CD4-positive, alpha-beta T cell treated with Interferon gamma for 1 hour (primary cell): ENCODE measurements around the gene LSM4.

Experiments
- DNase-seq: peaks from one replicate; pipeline ENCODE4 v3.0.0-alpha.2; 2020

LSM4 gene

DNA sequence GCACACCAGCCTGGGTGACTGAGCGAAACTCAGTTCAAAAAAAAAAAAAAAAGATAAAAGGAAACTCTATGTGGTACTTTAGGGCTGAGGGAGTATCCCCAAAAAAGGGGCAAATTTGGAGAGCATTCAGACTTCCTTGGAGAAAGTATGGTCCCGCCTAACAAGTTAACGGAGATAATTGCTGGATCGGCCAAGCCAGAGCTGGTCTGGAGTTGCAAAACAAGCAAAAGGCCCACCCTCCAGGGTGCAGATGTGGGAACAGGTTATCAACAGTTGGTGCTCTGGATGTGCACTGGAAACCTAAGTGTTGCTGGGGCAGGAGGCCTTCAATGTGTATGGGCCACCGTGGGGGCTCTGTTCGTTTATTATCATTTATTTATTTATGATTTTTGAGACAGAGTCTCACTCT lies 51.4 kb downstream of the LSM4 start:
- DNase-seq, result peak; percentile 28

DNA sequence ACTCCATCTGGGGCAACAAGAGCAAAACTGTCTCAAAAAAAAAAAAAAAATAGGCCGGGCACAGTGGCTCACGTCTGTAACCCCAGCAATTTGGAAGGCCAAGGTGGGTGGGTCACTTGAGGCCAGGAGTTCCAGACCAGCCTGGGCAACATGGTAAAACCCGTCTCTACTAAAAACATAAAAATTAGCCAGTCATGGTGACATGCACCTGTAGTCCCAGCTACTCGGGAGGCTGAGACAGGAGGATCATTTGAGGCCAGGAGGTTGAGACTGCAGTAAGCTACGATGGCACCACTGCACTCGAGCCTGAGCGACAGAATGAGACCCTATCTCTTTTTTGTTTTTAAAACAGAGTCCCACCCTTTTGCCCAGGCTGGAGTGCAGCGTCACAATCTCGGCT lies 52.5 kb downstream of the LSM4 start:
- DNase-seq, result no peak

DNA sequence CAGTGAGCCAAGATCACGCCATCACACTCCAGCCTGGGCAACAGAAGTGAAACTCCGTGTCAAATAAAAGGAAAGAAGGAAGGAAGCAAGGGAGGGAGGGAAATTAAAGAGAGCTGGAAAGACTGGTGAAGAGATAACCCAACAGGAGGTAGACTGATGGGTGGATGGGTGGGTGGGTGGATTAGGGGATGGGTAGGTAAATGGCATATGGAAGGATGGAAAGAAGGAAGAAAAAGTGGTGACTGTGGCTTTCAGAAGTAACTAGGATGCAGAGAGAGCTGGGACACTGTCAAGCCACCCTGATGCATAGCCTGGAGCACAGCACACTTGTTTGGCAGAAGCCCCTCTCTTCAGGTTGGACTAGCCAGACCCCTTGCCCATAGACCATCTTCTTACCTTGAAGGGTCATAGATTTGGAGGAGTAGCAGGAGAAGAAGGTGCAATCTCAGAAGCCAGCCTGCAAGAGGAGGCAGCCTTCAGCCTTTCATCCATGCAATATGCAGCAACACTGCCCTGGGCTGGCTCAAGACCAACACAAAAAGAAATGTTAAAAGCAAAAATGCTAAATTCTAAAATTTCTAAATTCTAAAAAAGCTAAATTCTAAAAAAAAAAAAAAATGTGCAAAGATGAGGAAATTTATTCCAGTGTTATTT lies 53.7 kb downstream of the LSM4 start:
- DNase-seq, result no peak

DNA sequence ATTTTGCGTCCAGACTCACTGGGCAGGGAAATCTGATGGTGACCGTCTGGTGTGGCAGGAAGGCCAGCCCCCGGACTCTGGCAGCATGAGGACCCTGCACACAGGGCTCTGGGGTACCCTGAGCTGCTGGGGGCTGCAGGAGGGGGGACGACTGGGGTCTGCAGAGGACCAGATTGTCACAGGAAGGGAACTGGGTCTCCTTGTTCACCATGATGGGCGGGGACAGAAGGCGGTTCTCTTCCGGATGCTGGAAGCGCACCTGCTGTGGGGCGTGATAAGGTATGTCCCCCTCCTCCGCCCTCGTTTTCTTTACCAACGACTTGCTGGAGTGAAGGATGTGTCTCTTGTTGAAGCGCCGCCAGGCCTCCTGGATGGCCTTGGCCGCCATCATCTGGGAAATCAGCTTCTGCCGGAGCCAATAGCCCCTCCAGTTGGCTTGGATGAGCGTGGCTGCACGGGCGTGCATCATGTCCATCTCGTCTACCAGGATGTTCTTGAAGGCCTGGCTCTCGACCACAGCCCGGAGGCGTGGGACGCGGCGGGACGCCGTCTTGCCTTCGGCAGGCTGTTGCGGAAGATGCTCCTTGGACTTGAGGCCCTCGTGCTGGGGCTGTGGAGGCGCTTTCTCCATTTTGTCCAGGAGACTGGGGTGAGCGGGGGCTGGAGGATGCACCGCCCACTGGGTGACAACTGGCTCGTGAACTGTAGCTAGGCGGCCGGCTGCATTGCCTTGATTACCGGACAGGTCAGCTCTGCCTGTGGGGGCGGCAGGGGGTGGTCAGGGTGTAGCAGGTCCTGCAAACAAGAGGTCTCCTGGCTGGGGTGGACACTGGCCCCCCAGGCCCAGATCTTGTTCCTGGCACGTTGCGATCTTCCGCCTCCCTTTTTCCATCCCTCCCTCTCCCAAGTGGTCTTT lies 55.8 kb downstream of the LSM4 start:
- no peak for DNase-seq

DNA sequence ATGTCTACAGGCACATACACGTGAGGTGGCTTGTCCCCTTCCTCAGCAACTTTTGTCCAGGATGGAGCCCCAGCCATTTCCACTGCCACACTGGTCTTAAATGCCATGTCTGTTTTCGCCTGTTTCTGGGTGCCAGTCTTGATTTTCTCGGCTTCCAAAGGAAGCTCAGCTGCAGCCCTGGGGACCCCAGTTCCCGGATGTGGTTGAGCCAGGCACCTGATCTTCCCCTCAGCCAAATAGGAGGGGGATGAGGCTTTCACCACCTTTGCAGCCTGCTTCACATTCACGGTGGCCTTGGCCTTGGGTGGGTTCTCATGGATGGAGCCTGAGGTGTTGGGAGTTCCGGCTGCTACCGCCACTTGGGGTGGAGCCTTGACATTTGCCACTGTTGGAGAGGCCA lies 57.3 kb downstream of the LSM4 start:
- DNase-seq, result no peak

DNA sequence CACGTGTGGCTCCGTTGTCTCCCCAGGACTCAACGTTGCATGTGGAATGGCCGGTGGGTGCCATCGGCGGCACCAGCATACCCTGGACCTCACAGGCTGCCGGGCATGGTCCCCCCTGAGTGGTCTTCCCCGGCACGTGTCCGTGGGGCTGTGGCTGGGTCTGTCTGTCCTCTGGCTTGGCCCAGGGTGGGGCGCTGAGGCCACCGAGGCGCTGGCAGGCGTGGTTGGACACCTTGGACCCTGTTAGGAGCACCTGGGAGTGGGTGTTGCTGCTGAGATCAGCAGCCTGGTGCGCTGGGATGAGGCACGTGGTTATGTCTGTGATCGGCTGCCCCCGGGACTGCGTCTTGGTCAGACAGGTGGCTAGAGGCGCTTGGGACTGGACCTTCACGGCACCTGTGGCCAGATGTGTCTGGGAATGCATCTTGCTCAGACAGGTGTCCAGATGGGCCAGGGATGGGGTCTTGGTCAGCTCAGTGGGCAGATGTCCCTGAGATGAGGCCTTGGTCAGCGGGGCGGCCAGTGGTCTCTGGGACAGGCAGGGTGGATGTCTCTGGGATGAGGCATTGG lies 57.8 kb downstream of the LSM4 start:
- no peak for DNase-seq

DNA sequence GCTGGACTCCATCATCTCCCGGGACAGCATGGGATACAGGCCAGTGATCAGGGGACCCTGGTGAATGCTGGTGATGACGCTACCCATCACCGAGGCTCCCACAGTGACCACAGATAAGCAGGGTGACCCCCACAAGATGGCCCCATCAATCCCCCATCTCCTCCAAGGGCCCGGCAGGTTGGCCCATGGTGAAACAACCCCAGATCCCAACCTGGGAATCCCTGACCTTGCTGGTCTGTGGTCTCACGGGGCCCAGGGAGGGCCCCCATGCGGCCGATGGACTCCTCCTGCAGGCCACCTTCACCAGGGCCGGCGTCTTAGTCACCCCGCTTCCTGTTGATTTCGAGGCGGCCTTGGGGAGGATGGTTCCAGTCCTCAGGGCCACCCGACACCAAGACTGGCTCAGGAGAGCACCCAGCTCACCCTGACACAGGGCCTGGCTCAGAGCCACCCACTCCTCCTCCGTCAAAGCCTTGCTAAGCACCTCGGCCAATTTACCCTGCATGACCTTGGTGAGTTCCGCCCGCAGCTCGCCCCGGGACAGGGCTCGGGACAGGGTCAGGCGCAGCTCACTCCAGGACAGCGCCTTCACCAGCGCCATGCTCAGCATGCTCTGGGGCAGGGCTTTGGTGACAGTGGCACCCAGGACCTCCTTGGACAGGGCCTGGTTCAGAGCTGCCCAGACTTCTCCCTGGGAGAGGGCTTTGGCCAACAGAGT lies 58.6 kb downstream of the LSM4 start:
- no peak for DNase-seq

DNA sequence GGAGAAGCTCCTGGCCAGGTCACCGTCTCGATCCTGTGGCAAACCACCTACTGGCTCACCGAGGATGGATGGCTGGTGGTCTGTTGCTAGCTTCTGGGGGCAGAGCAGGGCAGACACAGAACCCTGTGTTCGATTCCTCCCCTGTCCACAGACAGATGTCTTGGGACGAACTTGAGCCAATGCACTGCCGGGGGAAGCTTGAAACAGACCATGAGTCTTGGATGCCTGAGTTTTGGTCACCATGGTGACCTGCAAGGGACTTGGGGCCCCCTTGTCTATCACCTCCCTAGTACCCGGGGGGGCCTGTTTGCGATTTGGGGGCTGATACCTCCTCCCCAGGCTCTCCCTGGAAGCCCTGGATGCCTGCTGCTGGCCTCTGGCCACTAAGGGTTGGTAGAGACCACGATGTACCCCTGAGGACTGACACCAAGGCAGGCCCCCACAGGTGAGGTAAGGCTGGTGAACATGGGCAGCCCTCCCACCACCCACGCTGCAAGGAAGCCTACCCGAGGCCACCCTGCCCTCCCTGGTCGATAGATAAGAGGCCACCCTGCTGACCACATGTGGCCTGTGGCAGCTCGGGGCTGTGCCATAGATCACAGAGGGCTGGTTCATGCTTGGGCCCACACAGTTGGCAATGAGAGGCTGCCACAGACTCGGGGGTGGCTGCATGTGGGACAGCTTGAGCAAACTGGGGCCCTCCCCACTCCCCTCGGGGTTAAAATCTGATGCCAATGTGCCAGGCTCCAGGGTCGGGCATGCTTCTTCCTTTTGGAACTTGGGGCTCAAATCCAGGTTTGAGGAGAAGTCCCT lies 59.3 kb downstream of the LSM4 start:
- no peak for DNase-seq

DNA sequence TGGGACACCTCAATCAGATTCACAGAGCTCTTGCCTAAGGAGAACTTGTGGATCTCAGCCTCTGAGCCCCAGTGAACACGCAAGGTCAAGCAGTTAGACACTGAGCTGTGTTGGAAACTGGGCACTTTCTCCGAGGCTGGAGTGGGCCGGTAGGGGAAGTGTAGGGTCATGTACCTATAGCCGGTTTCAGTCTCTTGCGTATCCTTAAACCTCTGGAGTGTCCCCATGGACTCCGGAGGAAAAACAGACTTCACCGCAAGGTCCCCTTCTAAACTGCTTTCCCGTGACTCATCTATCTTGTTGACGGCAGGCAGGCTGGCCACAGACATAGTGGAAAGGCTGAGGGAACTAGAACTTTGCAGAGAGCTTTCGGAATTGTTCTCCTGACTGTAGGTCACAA lies 60.0 kb downstream of the LSM4 start:
- DNase-seq, result no peak

DNA sequence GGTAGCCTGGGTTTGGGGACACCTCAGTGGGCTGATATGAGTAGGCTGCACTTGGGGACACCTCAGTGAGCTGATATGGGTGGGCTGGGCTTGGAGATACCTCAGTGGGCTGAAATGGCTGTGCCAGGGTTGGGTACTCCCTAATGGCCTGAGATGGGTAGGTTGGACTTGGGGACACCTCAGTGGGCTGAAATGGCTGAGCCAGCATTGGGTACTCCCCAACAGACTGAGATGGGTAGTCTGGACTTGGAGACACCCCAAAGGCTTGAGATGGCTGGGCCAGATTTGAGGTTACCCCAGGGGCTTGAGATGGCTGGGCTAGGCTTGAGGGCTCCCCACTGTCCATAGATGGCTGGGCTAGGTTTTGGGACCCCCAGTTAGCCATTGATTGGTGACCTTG lies 60.7 kb downstream of the LSM4 start:
- DNase-seq, result no peak

DNA sequence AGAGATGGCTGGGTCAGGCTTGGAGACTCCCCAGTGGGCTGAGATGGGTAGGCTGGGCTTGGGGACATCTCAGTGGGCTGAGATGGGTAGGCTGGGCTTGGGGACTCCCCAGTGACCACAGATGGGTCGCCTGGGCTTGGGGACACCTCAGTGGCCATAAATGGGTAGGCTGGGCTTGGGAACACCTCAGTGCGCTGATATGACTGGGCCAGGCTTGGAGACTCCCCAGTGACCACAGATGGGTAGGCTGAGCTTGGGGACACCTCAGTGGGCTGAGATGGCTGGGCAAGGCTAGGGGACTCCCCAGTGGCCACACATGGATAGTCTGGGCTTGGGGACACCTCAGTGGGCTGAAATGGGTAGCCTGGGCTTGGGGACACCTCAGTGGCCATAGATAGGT lies 61.4 kb downstream of the LSM4 start:
- DNase-seq, result no peak

DNA sequence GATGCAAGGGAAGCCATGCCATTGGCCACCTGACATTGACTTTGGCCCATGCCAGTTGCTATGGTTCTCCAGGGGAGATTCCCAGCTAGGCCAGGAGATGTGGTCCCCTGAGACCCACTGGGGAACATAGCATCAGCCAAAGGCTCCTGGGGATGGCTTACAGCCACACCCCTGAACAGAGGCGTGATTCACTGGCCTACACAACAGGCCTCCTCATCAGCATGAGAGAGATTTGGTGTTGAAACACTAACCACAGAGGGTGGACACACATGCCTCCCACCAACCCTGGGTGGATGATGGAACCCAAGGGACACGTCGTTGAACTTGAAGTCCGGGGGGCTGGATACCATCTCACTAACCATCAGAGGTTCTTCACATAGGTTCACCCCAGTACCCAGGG lies 63.0 kb downstream of the LSM4 start:
- no peak for DNase-seq

DNA sequence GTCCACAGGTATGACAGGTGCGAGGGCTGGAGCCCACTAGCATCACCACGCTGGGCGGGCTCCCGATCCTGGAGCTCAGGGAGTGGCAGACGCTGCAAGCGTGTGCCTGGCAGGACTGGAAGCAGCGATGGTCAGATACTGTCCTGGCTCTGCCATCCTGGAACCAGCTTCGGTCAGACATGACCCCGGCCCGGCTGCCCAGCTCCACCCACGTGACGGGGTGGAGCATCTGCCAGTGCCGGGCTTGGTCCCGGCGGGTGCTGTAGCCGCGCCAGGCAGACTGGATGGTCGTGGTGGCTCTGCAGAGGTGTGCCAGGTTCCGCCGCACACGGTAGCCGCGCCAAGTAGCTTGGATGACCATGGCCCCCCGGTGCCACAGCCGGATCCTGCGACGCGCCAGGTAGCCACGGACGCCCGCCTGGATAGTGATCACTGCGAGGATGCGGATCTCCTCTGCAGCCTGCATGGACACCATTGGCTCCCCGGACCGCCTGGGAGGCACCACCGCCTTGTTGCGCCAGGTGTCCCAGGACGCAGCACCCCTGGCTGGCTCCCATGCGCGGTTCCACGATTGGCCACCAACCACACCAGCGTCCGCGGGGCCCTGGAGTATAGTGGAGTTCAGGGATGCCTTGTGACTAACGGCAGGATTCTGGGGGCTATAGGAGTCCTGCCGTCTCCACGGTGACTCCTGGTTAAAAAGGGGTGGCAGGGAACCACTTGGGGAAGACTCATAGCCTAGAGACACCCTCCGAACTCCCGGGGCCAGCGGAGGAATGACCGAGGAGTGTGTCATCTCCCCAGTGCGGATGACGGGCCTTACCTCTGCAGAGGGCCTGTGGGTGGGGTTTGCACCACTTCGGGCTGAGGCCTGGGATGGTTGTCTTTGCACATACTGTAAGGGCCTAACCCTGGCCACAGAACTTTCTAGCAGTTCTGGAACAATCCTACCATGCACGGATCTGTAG lies 65.1 kb downstream of the LSM4 start:
- no peak for DNase-seq
